IPS-15b (cell line): ENCODE data around the gene EIF4G3.

Experiments used
- H3K27me3 ChIP-seq: one replicate; pipeline ENCODE4 v1.6.1; 2013; ENCODE audit warnings: low read length; ENCODE audit not compliant: control insufficient read depth, insufficient read depth
- H3K36me3 ChIP-seq: one replicate; pipeline ENCODE4 v1.6.1; 2013; ENCODE audit warnings: low read length; ENCODE audit not compliant: control insufficient read depth, insufficient read depth
- H3K4me1 ChIP-seq: one replicate; pipeline ENCODE4 v1.6.1; 2013; ENCODE audit warnings: mild to moderate bottlenecking, low read length; ENCODE audit not compliant: control insufficient read depth, insufficient read depth
- H3K4me3 ChIP-seq: one replicate; pipeline ENCODE4 v1.5.1; 2013; ENCODE audit warnings: low read depth, low read length
- H3K9ac ChIP-seq: one replicate; pipeline ENCODE4 v1.6.1; 2013; ENCODE audit warnings: low read depth, mild to moderate bottlenecking, low read length
- H3K9me3 ChIP-seq: one replicate; pipeline ENCODE4 v1.6.1; 2013; ENCODE audit warnings: mild to moderate bottlenecking, low read length; ENCODE audit not compliant: control insufficient read depth, insufficient read depth

Gene EIF4G3

GRCh38 chr1:20972855-20973254 is 203.8 kb downstream of the EIF4G3 start:
- Histone ChIP-seq H3K9ac (no peak overlapping the region), H3K9me3 (no peaks in the 10 kb centered on the region), H3K27me3 (no peaks in the 10 kb centered on the region), H3K4me3 (no peak overlapping the region), H3K4me1 (no peaks in the 10 kb centered on the region), H3K36me3 (peaks cover 7% of the 10 kb centered on the region)

- no peaks in the 10 kb centered on the region for H3K36me3 ChIP-seq
- H3K27me3 ChIP-seq, result no peaks in the 10 kb centered on the region
- peaks cover 10% of the 10 kb centered on the region for H3K4me1 ChIP-seq
- no peak overlapping the region for H3K9ac ChIP-seq
- H3K9me3 ChIP-seq, result no peaks in the 10 kb centered on the region
- no peak overlapping the region for H3K4me3 ChIP-seq
These were observed 211.9 kb downstream of the EIF4G3 start for GRCh38 chr1:20964540-20965484.

DNA sequence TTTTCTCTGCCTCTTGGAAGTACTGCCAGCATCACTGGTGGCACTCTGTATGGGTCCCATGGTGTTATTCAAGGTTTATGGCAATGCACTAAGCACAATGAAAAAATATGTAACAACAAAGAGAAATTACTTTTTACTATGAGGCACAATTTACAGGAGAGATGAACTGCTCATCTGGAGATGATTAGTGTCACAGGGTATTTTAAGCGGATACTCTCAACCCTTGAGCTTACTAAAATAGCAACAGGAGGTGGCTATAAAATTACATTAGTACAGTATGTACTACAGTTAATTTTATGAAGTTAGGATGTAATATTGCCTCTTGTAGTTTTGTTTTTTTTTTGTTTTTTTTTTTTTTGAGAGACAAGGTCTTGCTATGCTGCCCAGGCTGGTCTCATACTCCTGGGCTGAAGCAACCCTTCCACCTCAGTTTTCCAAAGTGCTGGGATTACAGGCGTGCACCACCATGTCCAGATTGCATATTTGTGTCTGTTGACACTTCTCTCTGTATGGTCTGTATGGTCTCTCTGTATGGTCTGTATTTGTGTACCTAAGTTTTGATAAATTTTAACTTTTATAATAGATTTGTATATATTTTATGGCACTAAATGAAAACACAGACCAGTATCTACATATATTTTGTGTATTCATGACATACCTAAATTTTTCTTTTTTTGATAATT is 214.0 kb downstream of the EIF4G3 start:
- Histone ChIP-seq H3K9ac (no peak overlapping the region), H3K4me1 (peaks cover 10% of the 10 kb centered on the region), H3K4me3 (no peak overlapping the region), H3K36me3 (no peaks in the 10 kb centered on the region), H3K9me3 (no peaks in the 10 kb centered on the region), H3K27me3 (no peaks in the 10 kb centered on the region)

GRCh38 chr1:20958430-20958829 is 218.3 kb downstream of the EIF4G3 start:
- Histone ChIP-seq H3K36me3 (no peaks in the 10 kb centered on the region), H3K9ac (no peak overlapping the region), H3K27me3 (no peaks in the 10 kb centered on the region), H3K4me1 (no peaks in the 10 kb centered on the region), H3K4me3 (no peak overlapping the region), H3K9me3 (no peaks in the 10 kb centered on the region)

- Histone ChIP-seq H3K9me3 (no peaks in the 10 kb centered on the region), H3K9ac (no peak overlapping the region), H3K4me3 (no peak overlapping the region), H3K36me3 (no peaks in the 10 kb centered on the region), H3K4me1 (no peaks in the 10 kb centered on the region), H3K27me3 (no peaks in the 10 kb centered on the region)
These were observed 220.4 kb downstream of the EIF4G3 start for GRCh38 chr1:20956272-20956671.

DNA sequence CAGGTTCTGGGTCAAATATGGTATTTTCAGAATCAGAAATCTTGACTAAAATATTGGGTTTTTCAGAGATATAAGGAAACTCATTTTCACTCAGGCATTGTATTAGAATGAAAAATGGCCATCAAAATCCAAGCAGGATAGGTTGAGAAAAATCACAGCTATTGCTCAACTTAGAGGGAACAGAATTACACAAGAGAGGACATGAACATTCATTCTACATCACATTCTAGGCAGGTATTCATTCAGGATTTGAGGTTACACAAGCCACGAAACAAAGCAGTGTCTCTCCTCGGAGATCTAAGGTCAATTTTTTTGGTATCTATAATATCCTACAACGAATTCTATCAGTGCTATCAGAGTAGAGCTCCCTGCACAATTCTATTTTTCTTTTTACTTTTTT is 226.0 kb downstream of the EIF4G3 start:
- no peak overlapping the region for H3K4me3 ChIP-seq
- H3K27me3 ChIP-seq, result no peaks in the 10 kb centered on the region
- H3K36me3 ChIP-seq, result no peaks in the 10 kb centered on the region
- H3K9ac ChIP-seq, result no peak overlapping the region
- H3K4me1 ChIP-seq, result no peaks in the 10 kb centered on the region
- H3K9me3 ChIP-seq, result no peaks in the 10 kb centered on the region

DNA sequence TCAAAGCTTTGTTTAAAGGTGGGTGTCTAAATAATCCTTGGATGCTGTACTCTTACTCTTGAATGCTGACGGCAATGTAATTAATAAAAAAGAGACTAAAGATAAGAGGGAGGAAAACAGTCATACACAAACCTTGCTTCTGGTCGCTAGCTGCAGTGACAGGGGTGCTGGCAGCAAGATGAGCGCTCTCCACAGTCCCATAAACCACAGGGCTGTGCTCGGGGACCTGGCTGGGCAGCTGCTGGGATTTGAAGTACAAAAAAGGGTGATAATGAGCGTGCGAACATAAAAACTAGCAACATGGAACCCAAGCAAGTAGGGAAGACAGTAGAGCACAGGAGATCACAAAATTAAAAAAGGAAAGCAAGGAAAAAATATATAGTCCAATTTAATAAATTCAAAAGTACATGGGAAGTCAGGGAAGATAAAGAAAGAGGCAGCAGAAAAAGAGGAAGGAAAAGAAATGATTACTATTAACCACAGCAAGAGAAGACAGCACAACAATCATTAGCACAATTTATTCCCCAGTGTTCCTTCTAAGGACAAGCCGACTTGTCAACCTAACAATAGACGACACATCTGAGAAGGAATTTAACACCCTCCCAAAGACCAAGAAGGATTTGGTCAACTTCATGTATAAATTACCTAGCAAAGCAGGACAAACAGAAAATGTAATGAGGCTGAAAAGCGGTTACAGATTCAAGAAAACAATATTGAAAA is 226.7 kb downstream of the EIF4G3 start:
- no peaks in the 10 kb centered on the region for H3K36me3 ChIP-seq

GRCh38 chr1:20948101-20948500 is 228.6 kb downstream of the EIF4G3 start:
- Histone ChIP-seq H3K9ac (no peak overlapping the region), H3K4me3 (no peak overlapping the region), H3K4me1 (no peaks in the 10 kb centered on the region), H3K36me3 (no peaks in the 10 kb centered on the region), H3K9me3 (no peaks in the 10 kb centered on the region), H3K27me3 (no peaks in the 10 kb centered on the region)

More for the DNA sequence above, 226.7 kb downstream of the EIF4G3 start:
- Histone ChIP-seq H3K27me3 (no peaks in the 10 kb centered on the region), H3K9ac (no peak overlapping the region), H3K9me3 (no peaks in the 10 kb centered on the region), H3K4me3 (no peak overlapping the region), H3K4me1 (no peaks in the 10 kb centered on the region)

DNA sequence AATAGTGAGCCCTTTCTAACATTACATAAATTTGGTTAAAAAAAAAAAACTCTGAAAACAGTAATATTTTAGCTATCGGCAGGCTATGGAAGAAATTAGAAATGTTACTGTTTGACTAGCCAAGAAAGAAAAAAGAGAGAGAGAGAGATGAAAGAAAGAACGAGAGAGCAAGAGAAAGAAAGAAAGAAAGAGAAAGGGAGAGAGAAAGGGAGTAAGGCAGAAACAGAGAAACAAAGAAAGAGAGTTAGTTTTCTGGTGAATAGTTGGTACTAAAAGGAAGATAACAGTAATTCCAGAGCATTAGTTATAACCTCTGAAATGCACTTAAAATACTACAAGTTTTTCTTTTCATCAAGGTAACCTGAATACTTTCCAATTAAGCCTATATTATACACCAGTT is 229.3 kb downstream of the EIF4G3 start:
- no peaks in the 10 kb centered on the region for H3K4me1 ChIP-seq
- H3K36me3 ChIP-seq, result no peaks in the 10 kb centered on the region
- no peaks in the 10 kb centered on the region for H3K9me3 ChIP-seq
- H3K4me3 ChIP-seq, result no peak overlapping the region
- H3K9ac ChIP-seq, result no peak overlapping the region
- H3K27me3 ChIP-seq, result no peaks in the 10 kb centered on the region

GRCh38 chr1:20936621-20937020 is 240.1 kb downstream of the EIF4G3 start:
- H3K9me3 ChIP-seq, result no peaks in the 10 kb centered on the region
- H3K27me3 ChIP-seq, result no peaks in the 10 kb centered on the region
- H3K4me3 ChIP-seq, result no peak overlapping the region
- H3K9ac ChIP-seq, result no peak overlapping the region
- H3K36me3 ChIP-seq, result no peaks in the 10 kb centered on the region
- peaks cover 7% of the 10 kb centered on the region for H3K4me1 ChIP-seq

- Histone ChIP-seq H3K9me3 (no peaks in the 10 kb centered on the region), H3K27me3 (no peaks in the 10 kb centered on the region), H3K9ac (no peak overlapping the region), H3K4me3 (no peak overlapping the region), H3K36me3 (no peaks in the 10 kb centered on the region), H3K4me1 (peaks cover 7% of the 10 kb centered on the region)
These were observed 240.5 kb downstream of the EIF4G3 start for GRCh38 chr1:20936216-20936615.
